GM19372 (cell line): ENCODE data around the gene TNFRSF21.

Experiments
- ATAC-seq: cut with Tn5 transposase; IDR thresholded peaks from one replicate; pipeline ENCODE4 v1.9.1; 2021; ENCODE audit warnings: mild to moderate bottlenecking, low read depth, moderate library complexity; ENCODE audit not compliant: unreplicated experiment

The TNFRSF21 gene

DNA sequence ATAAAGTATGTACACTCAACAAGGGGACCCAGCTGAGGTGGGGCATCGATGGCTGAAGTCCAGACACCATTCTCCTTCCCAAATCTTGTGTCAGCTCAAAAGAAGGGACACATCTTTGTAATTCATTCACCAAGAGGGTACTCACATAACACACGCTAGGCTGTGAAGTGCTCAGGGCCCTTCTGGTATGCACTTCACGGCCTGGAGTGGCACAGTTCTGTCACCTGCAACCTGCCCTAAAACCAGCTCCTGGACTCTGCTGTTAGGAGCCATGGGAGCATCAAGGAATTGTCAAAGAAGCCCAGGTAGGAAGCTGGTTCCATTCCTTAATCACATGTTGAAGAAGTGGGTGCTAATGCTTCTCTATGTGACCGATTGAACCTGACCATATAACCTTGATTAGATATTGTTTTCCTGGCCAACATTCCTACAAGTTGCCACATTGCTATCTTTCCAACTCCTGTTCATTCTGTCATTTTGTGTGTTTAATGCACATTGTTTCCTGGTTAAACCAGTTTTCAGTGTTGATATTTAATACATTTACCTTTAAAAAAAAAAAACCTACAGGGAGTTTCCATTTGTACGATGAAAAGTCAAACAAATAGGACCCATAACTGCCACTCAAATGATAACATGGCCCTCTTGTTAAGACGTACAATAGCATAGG is 127.3 kb downstream of the TNFRSF21 start:
- ATAC-seq: no peak

DNA sequence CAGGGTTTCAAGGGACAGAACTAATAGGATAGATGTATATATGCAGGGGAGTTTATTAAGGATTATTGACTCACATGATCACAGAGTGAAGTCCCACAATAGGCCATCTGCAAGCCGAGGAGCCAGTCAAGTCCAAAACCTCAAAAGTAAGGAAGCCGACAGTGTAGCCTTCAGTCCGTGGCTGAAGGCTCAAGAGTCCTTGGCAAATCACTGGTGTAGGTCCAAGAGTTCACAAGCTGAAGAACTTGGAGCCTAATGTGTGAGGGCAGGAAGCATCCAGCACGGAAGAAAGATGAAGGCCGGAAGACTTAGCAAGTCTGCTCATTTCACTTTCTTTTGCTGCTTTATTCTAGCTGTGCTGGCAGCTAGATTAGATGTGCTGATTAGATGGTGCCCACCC is 128.0 kb downstream of the TNFRSF21 start:
- ATAC-seq: no peak
